Measurements from ENCODE around the gene PLEKHA5. TPM values are rescaled to one million over a fixed set of nuclear protein-coding genes. Genes with fewer than 3 reads are reported as not detected.

Gene PLEKHA5
- total and polyA plus RNA-seq, 2 experiments from 2014 or later = 82.8 to 112 TPM

- peaks cover 3% of the 10 kb centered on the region; the same call in 1 of the 3 replicates for H3K9me3 Mint-ChIP-seq
- H3K27ac ChIP-seq (ENCODE audit: low read depth) = no peak overlapping the region
- ATAC-seq (no peak), DNase-seq (ENCODE audit: low spot score) (no peak)
- no peaks in the 10 kb centered on the region for H3K79me2 ChIP-seq (replicated peaks; ENCODE audit: insufficient read depth)
- H3K36me3 Mint-ChIP-seq (ENCODE audit: low read depth) = no peaks in the 10 kb centered on the region; the same call in 2 of the 3 replicates
- H3F3A ChIP-seq (replicated peaks; ENCODE audit: low read depth) = no peaks in the 10 kb centered on the region
- TF ChIP-seq NANOG (IDR thresholded peaks at IDR 0.05; ENCODE audit: borderline replicate concordance) = no peak
- no peak for TF ChIP-seq POLR2AphosphoS5 (IDR thresholded peaks at IDR 0.05; ENCODE audit: low read depth)
- TF ChIP-seq STAT1 (IDR thresholded peaks at IDR 0.05; ENCODE audit: unreplicated experiment) = no peak
- no peak for TF ChIP-seq ZNF462 (CRISPR knock-in tag; IDR thresholded peaks at IDR 0.05)
- no peak for TF ChIP-seq JUNB (IDR thresholded peaks at IDR 0.05; ENCODE audit: unreplicated experiment)
- no peak for TF ChIP-seq EZH2phosphoT487 (IDR thresholded peaks at IDR 0.05; ENCODE audit: unreplicated experiment)
- no peak for TF ChIP-seq REST (IDR thresholded peaks at IDR 0.05; ENCODE audit: unreplicated experiment)
- no peak for TF ChIP-seq ZNF114 (CRISPR knock-in tag; IDR thresholded peaks at IDR 0.05)
- TF ChIP-seq ZNF331 (CRISPR knock-in tag; IDR thresholded peaks at IDR 0.05; ENCODE audit: low read depth) = no peak
- TF ChIP-seq ETS1 (IDR thresholded peaks at IDR 0.05) = no peak
- H3K27ac Mint-ChIP-seq = no peak overlapping the region
- H3K4me3 Mint-ChIP-seq = no peak overlapping the region
- H3K27me3 ChIP-seq (ENCODE audit: insufficient read depth) = no peaks in the 10 kb centered on the region
- no peaks in the 10 kb centered on the region for H3K36me3 ChIP-seq (ENCODE audit: insufficient read depth)
- H3K4me2 ChIP-seq = no peak overlapping the region
- no peak overlapping the region for H2AFZ ChIP-seq
- H4K20me1 ChIP-seq (replicated peaks; ENCODE audit: insufficient read depth) = no peaks in the 10 kb centered on the region
- H3K4me1 Mint-ChIP-seq = peaks cover 5% of the 10 kb centered on the region; the same call in 2 of the 3 replicates
- H3K4me1 ChIP-seq (ENCODE audit: insufficient read depth) = no peaks in the 10 kb centered on the region; the same call in 1 of the 2 replicates
- no peak overlapping the region for H3K4me3 ChIP-seq
- H3K27me3 Mint-ChIP-seq (ENCODE audit: insufficient read depth, low read depth, poor library complexity) = no peaks in the 10 kb centered on the region
- no peaks in the 10 kb centered on the region; the same call in 1 of the 2 replicates for H3K9me2 ChIP-seq (ENCODE audit: insufficient read depth)
Measured at GRCh38 chr12:19419086-19419485, 289.6 kb downstream of the PLEKHA5 start.

Measured in GM23338 (cell line).